Mesenchymal stem cell (in vitro differentiated cells and primary cell): Measurements from ENCODE around the gene SPATS2L.
A peak's percentile ranks its signal among the peaks of the same experiment; 100 is the strongest.

Experiments used
- DNase-seq: peaks from one replicate; pipeline ENCODE4 v3.0.0-alpha.2; 2013
- H2AFZ ChIP-seq: one replicate; pipeline ENCODE4 v1.6.1; 2013; ENCODE audit warnings: low read depth, mild to moderate bottlenecking, control low read depth, inconsistent platforms, low read length, moderate library complexity
- H2AK5ac ChIP-seq: 2 replicates; pipeline ENCODE4 v1.6.1; 2013; ENCODE audit warnings: low read length, moderate library complexity, mild to moderate bottlenecking, inconsistent platforms; ENCODE audit not compliant: severe bottlenecking
- H2BK120ac ChIP-seq: one replicate; pipeline ENCODE4 v1.6.1; 2013; ENCODE audit warnings: low read depth, mild to moderate bottlenecking, inconsistent platforms, low read length, moderate library complexity
- H2BK12ac ChIP-seq, 2 experiments: one replicate each; pipeline ENCODE4 v1.6.1; 2013; ENCODE audit warnings: inconsistent platforms in 2 of 2, low read length in 2 of 2, mild to moderate bottlenecking in 2 of 2, moderate library complexity in 2 of 2, control low read depth in 1 of 2
- H2BK15ac ChIP-seq: one replicate; pipeline ENCODE4 v1.6.1; 2013; ENCODE audit warnings: mild to moderate bottlenecking, low read depth, inconsistent platforms; ENCODE audit not compliant: poor library complexity, severe bottlenecking
- H2BK5ac ChIP-seq: 2 replicates; pipeline ENCODE4 v1.6.1; 2013; ENCODE audit warnings: low read depth, mild to moderate bottlenecking, low read length, control low read depth, inconsistent platforms; ENCODE audit not compliant: poor library complexity, severe bottlenecking
- H3K14ac ChIP-seq, 2 experiments: one replicate each; pipeline ENCODE4 v1.6.1; 2013; ENCODE audit warnings: inconsistent platforms in 2 of 2, low read length in 2 of 2, control low read depth in 1 of 2, mild to moderate bottlenecking in 1 of 2, moderate library complexity in 1 of 2
- H3K18ac ChIP-seq, 2 experiments: one replicate each; pipeline ENCODE4 v1.6.1; 2013; ENCODE audit warnings: inconsistent platforms in 2 of 2, low read length in 2 of 2, control low read depth in 1 of 2, low read depth in 1 of 2, mild to moderate bottlenecking in 1 of 2
- H3K23ac ChIP-seq, 2 experiments: one replicate each; pipeline ENCODE4 v1.6.1; 2013; ENCODE audit warnings: inconsistent platforms in 2 of 2, low read length in 2 of 2, mild to moderate bottlenecking in 2 of 2, moderate library complexity in 2 of 2, control low read depth in 1 of 2
- H3K27ac ChIP-seq: 2 replicates; pipeline ENCODE4 v1.5.1; 2013; ENCODE audit warnings: mild to moderate bottlenecking, moderate library complexity, low read length, control low read depth, inconsistent platforms; ENCODE audit not compliant: poor library complexity, severe bottlenecking
- H3K27me3 ChIP-seq, 2 experiments: 2 replicates each; pipeline versions ENCODE4 v1.6.1 to v1.7.0; 2013; ENCODE audit warnings: low read length in 2 of 2, mild to moderate bottlenecking in 2 of 2, moderate library complexity in 2 of 2, control low read depth in 1 of 2, inconsistent platforms in 1 of 2; ENCODE audit not compliant: control insufficient read depth in 1 of 2, insufficient read depth in 1 of 2
- H3K36me3 ChIP-seq, 2 experiments: 2 replicates each; pipeline versions ENCODE4 v1.6.1 to v1.7.0; 2013; ENCODE audit warnings: low read length in 2 of 2, control low read depth in 1 of 2, inconsistent platforms in 1 of 2, low read depth in 1 of 2, mild to moderate bottlenecking in 1 of 2; ENCODE audit not compliant: insufficient read depth in 2 of 2, control insufficient read depth in 1 of 2
- H3K4ac ChIP-seq, 2 experiments: one replicate each; pipeline ENCODE4 v1.6.1; 2013; ENCODE audit warnings: inconsistent platforms in 2 of 2, low read length in 2 of 2, mild to moderate bottlenecking in 2 of 2, moderate library complexity in 2 of 2, control low read depth in 1 of 2, low read depth in 1 of 2
- H3K4me1 ChIP-seq: 2 replicates; pipeline ENCODE4 v1.6.1; 2013; ENCODE audit warnings: low read depth, low read length, control low read depth; ENCODE audit not compliant: control insufficient read depth, insufficient read depth
- H3K4me2 ChIP-seq: 2 replicates; pipeline ENCODE4 v1.6.1; 2013; ENCODE audit warnings: low read length, mild to moderate bottlenecking, inconsistent platforms; ENCODE audit not compliant: poor library complexity, severe bottlenecking
- H3K4me3 ChIP-seq, 2 experiments: 2 replicates each; pipeline versions ENCODE4 v1.5.1 to v1.7.0; 2013; ENCODE audit warnings: low read length in 2 of 2, mild to moderate bottlenecking in 2 of 2, control low read depth in 1 of 2, low read depth in 1 of 2; ENCODE audit not compliant: insufficient read depth in 1 of 2
- H3K79me1 ChIP-seq: replicated peaks from 2 replicates; pipeline ENCODE4 v1.6.1; 2013; ENCODE audit warnings: mild to moderate bottlenecking, control low read depth, low read length, inconsistent platforms; ENCODE audit not compliant: poor library complexity, severe bottlenecking
- H3K9ac ChIP-seq: 2 replicates; pipeline ENCODE4 v1.7.0; 2013; ENCODE audit warnings: mild to moderate bottlenecking, low read length, moderate library complexity
- H3K9me3 ChIP-seq: 2 replicates; pipeline ENCODE4 v1.7.0; 2013; ENCODE audit warnings: mild to moderate bottlenecking, low read length; ENCODE audit not compliant: control insufficient read depth
- H4K8ac ChIP-seq: one replicate; pipeline ENCODE4 v1.6.1; 2013; ENCODE audit warnings: inconsistent platforms, mild to moderate bottlenecking, low read length, moderate library complexity
- H4K91ac ChIP-seq: one replicate; pipeline ENCODE4 v1.6.1; 2013; ENCODE audit warnings: mild to moderate bottlenecking, low read length, inconsistent platforms
- WGBS: methylation state at CpG from one replicate; pipeline ENCODE4 v1.1.7; 2013; ENCODE audit warnings: mixed read lengths; 5-methylcytosine and 5-hydroxymethylcytosine counted together

SPATS2L gene

GRCh38 chr2:200338692-200339091, 32.2 kb downstream of the SPATS2L start:
- no peak overlapping the region for H3K4ac ChIP-seq
- H4K91ac ChIP-seq: no peak overlapping the region
- H2BK120ac ChIP-seq: no peak overlapping the region
- no peaks in the 10 kb centered on the region for H3K27me3 ChIP-seq
- H3K36me3 ChIP-seq: no peaks in the 10 kb centered on the region
- 64% methylated on average over 4 of the region's 4 CpGs for WGBS
- H3K27ac ChIP-seq: peak overlapping the region; percentile 35
- no peak overlapping the region for H2AFZ ChIP-seq
- peaks cover 11% of the 10 kb centered on the region for H3K79me1 ChIP-seq
- no peak overlapping the region for H4K8ac ChIP-seq
- H3K14ac ChIP-seq: no peak overlapping the region
- H2AK5ac ChIP-seq: peak overlapping the region; percentile 98
- no peaks in the 10 kb centered on the region for H3K9me3 ChIP-seq
- no peak overlapping the region for H3K4me2 ChIP-seq
- peak overlapping the region; percentile 21 for H3K9ac ChIP-seq
- peaks cover 6% of the 10 kb centered on the region for H3K4me1 ChIP-seq
- H3K18ac ChIP-seq: peak overlapping the region in 1 of 2 experiments; percentile 56
- H2BK12ac ChIP-seq: peak overlapping the region in 1 of 2 experiments; percentile 31
- H3K23ac ChIP-seq: no peak overlapping the region
- H2BK5ac ChIP-seq: no peak overlapping the region
- peak; percentile 41 for DNase-seq
- H2BK15ac ChIP-seq: no peak overlapping the region
- H3K4me3 ChIP-seq: peak overlapping the region in 1 of 2 experiments; percentile 22

- H3K4ac ChIP-seq: peak overlapping the region in 1 of 2 experiments; percentile 10
These were observed 34.2 kb downstream of the SPATS2L start for GRCh38 chr2:200340508-200341224.

DNA sequence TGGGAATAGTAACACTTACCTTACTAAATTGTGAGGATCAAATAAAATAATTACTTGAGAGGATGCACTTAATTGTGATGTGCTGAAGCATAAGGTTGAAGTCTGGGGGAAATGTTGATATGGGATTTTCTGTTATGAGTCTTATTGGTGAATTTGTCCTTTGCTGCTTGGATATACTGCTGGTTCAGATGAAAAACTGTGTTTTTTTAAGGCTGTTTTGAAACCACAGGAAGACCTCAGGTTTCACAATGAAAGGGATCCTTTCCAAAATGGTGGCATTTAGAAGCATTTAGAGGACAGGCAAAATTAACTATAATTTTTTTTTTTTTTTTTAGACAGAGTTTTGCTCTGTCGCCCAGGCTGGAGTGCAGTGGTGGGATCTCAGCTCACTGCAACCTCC, 34.9 kb downstream of the SPATS2L start:
- Histone ChIP-seq H2BK5ac (no peak overlapping the region), H3K4me3 (no peak overlapping the region), H3K36me3 (no peaks in the 10 kb centered on the region), H2AFZ (no peak overlapping the region), H2BK15ac (no peak overlapping the region), H4K8ac (no peak overlapping the region), H4K91ac (no peak overlapping the region), H3K79me1 (peaks cover 15% of the 10 kb centered on the region), H3K23ac (no peak overlapping the region), H2BK120ac (no peak overlapping the region), H3K27ac (no peak overlapping the region), H3K9me3 (no peaks in the 10 kb centered on the region), H3K4me1 (peaks cover 6% of the 10 kb centered on the region), H2AK5ac (no peak overlapping the region), H3K4ac (no peak overlapping the region), H3K4me2 (no peak overlapping the region), H3K18ac (no peak overlapping the region), H3K14ac (no peak overlapping the region), H3K27me3 (no peaks in the 10 kb centered on the region), H3K9ac (no peak overlapping the region), H2BK12ac (no peak overlapping the region)
- 100% methylated on average over 1 of the region's 1 CpG for WGBS
- DNase-seq: no peak

More at GRCh38 chr2:200340508-200341224, 34.2 kb downstream of the SPATS2L start:
- Histone ChIP-seq H3K27ac (no peak overlapping the region), H2BK15ac (no peak overlapping the region), H2BK5ac (no peak overlapping the region), H3K4me3 (no peak overlapping the region), H3K36me3 (no peaks in the 10 kb centered on the region), H2BK120ac (no peak overlapping the region), H2BK12ac (no peak overlapping the region), H3K9me3 (no peaks in the 10 kb centered on the region), H2AK5ac (no peak overlapping the region), H3K18ac (peak overlapping the region; percentile 34 to 80), H4K8ac (no peak overlapping the region), H3K27me3 (no peaks in the 10 kb centered on the region), H3K9ac (no peak overlapping the region), H2AFZ (no peak overlapping the region), H3K14ac (no peak overlapping the region), H4K91ac (peak overlapping the region; percentile 5), H3K4me2 (no peak overlapping the region), H3K23ac (no peak overlapping the region), H3K4me1 (peaks cover 6% of the 10 kb centered on the region), H3K79me1 (peaks cover 13% of the 10 kb centered on the region)
- 88% methylated on average over 2 of the region's 6 CpGs for WGBS
- peak; percentile 61 for DNase-seq

- H3K18ac ChIP-seq: peak overlapping the region in 1 of 2 experiments; percentile 15
- no peak overlapping the region for H2AFZ ChIP-seq
- H4K8ac ChIP-seq: no peak overlapping the region
- 85% methylated on average over 2 of the region's 2 CpGs for WGBS
- H3K36me3 ChIP-seq: no peaks in the 10 kb centered on the region
- no peak for DNase-seq
- no peak overlapping the region for H3K4me3 ChIP-seq
- no peak overlapping the region for H2BK15ac ChIP-seq
- no peaks in the 10 kb centered on the region for H3K27me3 ChIP-seq
- no peak overlapping the region for H2BK12ac ChIP-seq
- peak overlapping the region in 1 of 2 experiments; percentile 5 for H3K14ac ChIP-seq
- no peak overlapping the region for H2BK5ac ChIP-seq
- H2BK120ac ChIP-seq: no peak overlapping the region
- H3K23ac ChIP-seq: no peak overlapping the region
- no peak overlapping the region for H3K27ac ChIP-seq
- H4K91ac ChIP-seq: no peak overlapping the region
- H3K4ac ChIP-seq: no peak overlapping the region
- no peak overlapping the region for H3K9ac ChIP-seq
- no peaks in the 10 kb centered on the region for H3K9me3 ChIP-seq
- H3K79me1 ChIP-seq: peaks cover 18% of the 10 kb centered on the region
- H2AK5ac ChIP-seq: no peak overlapping the region
- H3K4me2 ChIP-seq: no peak overlapping the region
- peaks cover 6% of the 10 kb centered on the region for H3K4me1 ChIP-seq
These were observed 35.7 kb downstream of the SPATS2L start for GRCh38 chr2:200342235-200342634.
